ENCODE measurements around the gene HMOX2.

- TF ChIP-seq CTCF (IDR thresholded peaks at IDR 0.05; ENCODE audit: low read depth, low read length, poor library complexity, severe bottlenecking) (no peak), EZH2phosphoT487 (IDR thresholded peaks at IDR 0.05; ENCODE audit: borderline replicate concordance, low read length) (no peak)
Measured at GRCh38 chr16:4450931-4451519, 25.2 kb upstream of the HMOX2 start.
